Left colon (tissue), 2 donors: Measurements from ENCODE around the gene ECSCR. TPM values are rescaled to one million over a fixed set of nuclear protein-coding genes. Genes with fewer than 3 reads are reported as not detected.
"Not testable (repeated sequence)": the region's sequence is repeated elsewhere in the genome, so short reads cannot be mapped to it uniquely, and the experiment has no call there.

ENCODE experiments used
- ATAC-seq: fragments of 200-7000 bp; cut with Tn5 transposase; one replicate; pipeline ENCODE4 v1.9.1; 2020; ENCODE audit warnings: mild to moderate bottlenecking, moderate library complexity
- DNase-seq, 2 donors: peaks; one replicate each; pipeline ENCODE4 v3.0.0-alpha.2; 2020
- intact Hi-C, 2 donors: fragments of 100-400 bp; cut with DNase I in 1 of 2; cut with micrococcal nuclease in 1 of 2; formaldehyde crosslinking; loops; one replicate each; pipeline versions ENCODE4 v1.11.2 to v1.14.0; 2022; cut with DNase I, micrococcal nuclease
- total RNA-seq, 2 donors: library from RNA; stranded (reverse); fragmentation: NEBNext Ultra II Directional; extraction: Animal tissue kit (Norgen Biotek cat#: 25700); gene quantifications; one replicate each; pipeline ENCODE4 v1.2.1, GENCODE V29; 2021
- donor health status: DM: no; HTN: no; CAD: no.
- donor health status: DM: yes; HTN: yes; CAD: no.

Gene ECSCR
- total RNA-seq, 2 donors from 2014 or later: 3.9 to 4.5 TPM

- intact Hi-C loops: no loop called here
- DNase-seq (no peak), ATAC-seq (no peak)
These were observed 8.6 kb downstream of the ECSCR start for GRCh38 chr5:139453683-139454567.

- no peak for DNase-seq
- no peak for ATAC-seq
- intact Hi-C loops: no loop called here
These were observed 10.5 kb downstream of the ECSCR start for GRCh38 chr5:139451878-139452660.

GRCh38 chr5:139451176-139451575 is 11.4 kb downstream of the ECSCR start:
- intact Hi-C loops: no loop called here
- DNase-seq (no peak), ATAC-seq (no peak)

GRCh38 chr5:139446956-139447779 is 15.4 kb downstream of the ECSCR start:
- no peak for ATAC-seq
- intact Hi-C loops: no loop called here

GRCh38 chr5:139445325-139446170 is 17.0 kb downstream of the ECSCR start:
- ATAC-seq (no peak), DNase-seq (no peak)
- intact Hi-C loops: no loop called here

More at GRCh38 chr5:139446956-139447779, 15.4 kb downstream of the ECSCR start:
- DNase-seq: no peak

GRCh38 chr5:139443831-139444453 is 18.6 kb downstream of the ECSCR start:
- DNase-seq: no peak

GRCh38 chr5:139440416-139440815 is 22.1 kb downstream of the ECSCR start:
- ATAC-seq, DNase-seq, intact Hi-C loops: not testable (repeated sequence)

More at GRCh38 chr5:139443831-139444453, 18.6 kb downstream of the ECSCR start:
- no peak for ATAC-seq
- intact Hi-C loops: no loop called here

- intact Hi-C loops: no loop called here
- ATAC-seq: peak; percentile 98
These were observed 23.3 kb downstream of the ECSCR start, which contains the start of gene DNAJC18 for GRCh38 chr5:139439013-139439903. TSS of gene DNAJC18 (minus strand) at chr5:139439525. CDS start at chr5:139439445, 80 bp downstream.

GRCh38 chr5:139438707-139439012 is 23.9 kb downstream of the ECSCR start:
- DNase-seq (no peak), ATAC-seq (no peak)
- intact Hi-C loops: no loop called here

More at GRCh38 chr5:139439013-139439903, 23.3 kb downstream of the ECSCR start, which contains the start of gene DNAJC18:
- peak; percentile 92 to 96 for DNase-seq

- no peak for ATAC-seq
- DNase-seq: no peak
- intact Hi-C loops: no loop called here
These were observed 26.9 kb downstream of the ECSCR start for GRCh38 chr5:139435676-139436075.

GRCh38 chr5:139431706-139432105 is 30.8 kb downstream of the ECSCR start:
- DNase-seq (no peak), ATAC-seq (no peak)
- intact Hi-C loops: no loop called here

GRCh38 chr5:139430015-139430414 is 32.5 kb downstream of the ECSCR start:
- DNase-seq (no peak), ATAC-seq (no peak)
- intact Hi-C loops: no loop called here

- intact Hi-C loops: no loop called here
- no peak for ATAC-seq
- no peak for DNase-seq
These were observed 36.2 kb downstream of the ECSCR start for GRCh38 chr5:139426203-139426885.

GRCh38 chr5:139425497-139425896 is 37.0 kb downstream of the ECSCR start:
- DNase-seq (no peak), ATAC-seq (no peak)
- intact Hi-C loops: no loop called here

- DNase-seq (no peak), ATAC-seq (peak; percentile 40)
- intact Hi-C loops: loop anchor here in 1 of 2 donors (5.0 kb wide), 1 partner anchor 90 kb away; no protein-coding TSS in a partner anchor
These were observed 40.1 kb downstream of the ECSCR start for GRCh38 chr5:139422307-139422893.
